ENCODE measurements around the gene BRPF3. TPM values are rescaled to one million over a fixed set of nuclear protein-coding genes. Genes with fewer than 3 reads are reported as not detected.

The BRPF3 gene
- total RNA-seq, 1 donor from 2014 or later: 32.0 TPM

DNA sequence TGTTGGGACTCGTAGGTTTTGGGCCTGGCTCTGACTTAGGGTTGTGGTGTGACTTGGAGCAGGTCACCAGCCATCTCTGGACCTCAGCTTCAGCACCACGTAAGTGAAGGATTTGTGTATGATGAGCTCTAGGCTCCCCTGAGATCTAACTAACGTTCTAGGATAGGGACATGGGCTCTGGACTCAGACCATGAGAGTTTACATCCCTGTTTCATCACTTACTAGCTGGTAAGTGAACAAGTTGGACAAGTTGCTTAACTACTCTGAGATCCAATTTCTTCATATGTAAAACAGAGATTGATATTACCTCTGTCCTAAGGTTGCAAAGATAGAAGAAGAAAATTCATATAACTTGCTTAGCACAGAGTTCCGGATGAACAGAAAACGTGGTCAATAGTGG lies 53.0 kb downstream of the BRPF3 start:
- Mint-ChIP-seq H3K9me3 (ENCODE audit: unreplicated experiment) (no peaks in the 10 kb centered on the region), H3K4me3 (ENCODE audit: unreplicated experiment) (no peak overlapping the region), H3K36me3 (ENCODE audit: low read depth, unreplicated experiment) (no peaks in the 10 kb centered on the region), H3K27ac (ENCODE audit: unreplicated experiment) (peak overlapping the region; percentile 69), H3K4me1 (ENCODE audit: low read depth, unreplicated experiment) (peaks cover 3% of the 10 kb centered on the region), H3K27me3 (ENCODE audit: low read depth, unreplicated experiment) (peaks cover 4% of the 10 kb centered on the region)
- Histone ChIP-seq H3K79me2 (ENCODE audit: insufficient read depth, low read length) (no peaks in the 10 kb centered on the region), H3K4me3 (ENCODE audit: insufficient read depth, low read depth, low read length) (no peak overlapping the region), H4K20me1 (ENCODE audit: insufficient read depth, low read length) (no peaks in the 10 kb centered on the region), H3K4me2 (ENCODE audit: low read length) (no peak overlapping the region), H3K9me3 (ENCODE audit: insufficient read depth, low read depth, low read length) (no peaks in the 10 kb centered on the region), H3K36me3 (ENCODE audit: insufficient read depth, low read length) (no peaks in the 10 kb centered on the region), H3K27me3 (ENCODE audit: insufficient read depth, low read length) (no peaks in the 10 kb centered on the region), H3K4me1 (ENCODE audit: insufficient read depth, low read length) (peaks cover 6% of the 10 kb centered on the region), H2AFZ (ENCODE audit: low read depth, low read length) (no peak overlapping the region), H3K9ac (ENCODE audit: low read length) (no peak overlapping the region), H3K27ac (ENCODE audit: low read depth, low read length) (no peak overlapping the region)
- TF ChIP-seq CTCF (IDR thresholded peaks at IDR 0.05; ENCODE audit: insufficient read depth, low read depth, low read length) (no peak), EZH2 (IDR thresholded peaks at IDR 0.05; ENCODE audit: insufficient read depth, low read length) (no peak)
- FAIRE-seq (no peak), DNase-seq (ENCODE audit: low read depth) (no peak)

DNA sequence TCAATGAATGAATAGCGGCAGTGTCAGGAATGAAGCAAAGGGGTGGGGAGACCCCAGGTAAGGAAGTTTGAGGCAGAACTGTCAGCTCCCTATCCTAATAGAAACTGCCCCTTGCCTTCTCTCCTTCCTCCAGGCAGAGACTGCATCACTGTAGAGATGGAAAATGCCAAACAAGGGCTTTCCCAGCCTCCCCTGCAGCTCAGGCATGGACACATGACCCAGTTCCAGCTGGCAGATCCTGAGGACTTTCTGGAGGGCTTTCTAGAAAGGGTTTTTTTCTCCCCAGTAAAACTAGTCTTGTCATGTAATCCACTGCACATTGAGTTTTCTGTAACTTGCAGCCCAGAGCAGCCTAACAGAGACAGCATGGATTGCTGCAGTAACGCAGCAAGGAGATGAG lies 55.5 kb downstream of the BRPF3 start:
- no peak for TF ChIP-seq CTCF (IDR thresholded peaks at IDR 0.05; ENCODE audit: insufficient read depth, low read depth, low read length)
- TF ChIP-seq EZH2 (IDR thresholded peaks at IDR 0.05; ENCODE audit: insufficient read depth, low read length): no peak
- no peaks in the 10 kb centered on the region for H3K9me3 Mint-ChIP-seq (ENCODE audit: unreplicated experiment)
- no peak overlapping the region for H3K27ac Mint-ChIP-seq (ENCODE audit: unreplicated experiment)
- H3K79me2 ChIP-seq (ENCODE audit: insufficient read depth, low read length): no peaks in the 10 kb centered on the region
- FAIRE-seq (no peak), DNase-seq (ENCODE audit: low read depth) (no peak)
- peaks cover 2% of the 10 kb centered on the region for H3K27me3 Mint-ChIP-seq (ENCODE audit: low read depth, unreplicated experiment)
- H3K4me1 ChIP-seq (ENCODE audit: insufficient read depth, low read length): peaks cover 6% of the 10 kb centered on the region
- no peaks in the 10 kb centered on the region for H4K20me1 ChIP-seq (ENCODE audit: insufficient read depth, low read length)
- H3K4me1 Mint-ChIP-seq (ENCODE audit: low read depth, unreplicated experiment): no peaks in the 10 kb centered on the region
- H3K9ac ChIP-seq (ENCODE audit: low read length): no peak overlapping the region
- H3K36me3 ChIP-seq (ENCODE audit: insufficient read depth, low read length): no peaks in the 10 kb centered on the region
- no peak overlapping the region for H3K27ac ChIP-seq (ENCODE audit: low read depth, low read length)
- H3K4me2 ChIP-seq (ENCODE audit: low read length): no peak overlapping the region
- no peak overlapping the region for H2AFZ ChIP-seq (ENCODE audit: low read depth, low read length)
- H3K9me3 ChIP-seq (ENCODE audit: insufficient read depth, low read depth, low read length): no peaks in the 10 kb centered on the region
- H3K27me3 ChIP-seq (ENCODE audit: insufficient read depth, low read length): no peaks in the 10 kb centered on the region
- H3K4me3 ChIP-seq (ENCODE audit: insufficient read depth, low read depth, low read length): no peak overlapping the region
- no peak overlapping the region for H3K4me3 Mint-ChIP-seq (ENCODE audit: unreplicated experiment)
- H3K36me3 Mint-ChIP-seq (ENCODE audit: low read depth, unreplicated experiment): no peaks in the 10 kb centered on the region

DNA sequence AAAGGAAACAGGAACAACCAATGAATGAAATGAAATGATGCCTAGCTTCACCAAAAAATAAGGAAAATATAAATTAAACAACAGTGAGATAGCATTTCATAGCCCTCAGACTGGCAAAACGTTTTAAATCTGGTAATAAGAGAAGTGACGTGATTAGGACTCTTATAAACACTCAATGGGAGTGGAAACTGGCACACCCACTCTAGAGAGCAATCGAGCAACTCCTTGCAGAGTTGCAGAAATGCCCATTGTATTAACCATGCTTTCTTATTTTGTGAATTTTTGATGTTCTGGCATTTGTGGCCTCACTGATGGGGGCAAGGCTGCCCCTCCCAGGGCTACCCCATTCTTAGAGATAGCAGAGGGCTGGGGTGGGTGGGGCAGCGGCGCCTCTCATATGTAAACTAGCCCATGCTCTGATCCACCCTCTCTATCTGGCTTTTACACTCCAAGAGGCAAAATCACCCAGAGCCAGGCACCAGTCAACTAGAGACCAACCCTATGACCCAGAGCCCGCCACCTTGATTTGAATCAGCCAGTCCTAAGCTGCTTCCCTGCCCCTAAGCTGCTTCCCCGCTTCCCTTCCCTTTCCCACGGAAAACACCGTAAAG lies 67.0 kb downstream of the BRPF3 start:
- no peak for DNase-seq (ENCODE audit: low read depth)
- H3K36me3 Mint-ChIP-seq (ENCODE audit: low read depth, unreplicated experiment): no peaks in the 10 kb centered on the region
- no peaks in the 10 kb centered on the region for H3K36me3 ChIP-seq (ENCODE audit: insufficient read depth, low read length)
- TF ChIP-seq EZH2 (IDR thresholded peaks at IDR 0.05; ENCODE audit: insufficient read depth, low read length) (no peak), CTCF (IDR thresholded peaks at IDR 0.05; ENCODE audit: insufficient read depth, low read depth, low read length) (no peak)
- H4K20me1 ChIP-seq (ENCODE audit: insufficient read depth, low read length): no peaks in the 10 kb centered on the region
- H2AFZ ChIP-seq (ENCODE audit: low read depth, low read length): no peak overlapping the region
- H3K27ac Mint-ChIP-seq (ENCODE audit: unreplicated experiment): no peak overlapping the region
- H3K27me3 ChIP-seq (ENCODE audit: insufficient read depth, low read length): peaks cover 25% of the 10 kb centered on the region
- H3K27me3 Mint-ChIP-seq (ENCODE audit: low read depth, unreplicated experiment): peaks cover 18% of the 10 kb centered on the region
- no peak overlapping the region for H3K9ac ChIP-seq (ENCODE audit: low read length)
- H3K4me3 Mint-ChIP-seq (ENCODE audit: unreplicated experiment): no peak overlapping the region
- H3K4me1 ChIP-seq (ENCODE audit: insufficient read depth, low read length): no peaks in the 10 kb centered on the region
- H3K9me3 ChIP-seq (ENCODE audit: insufficient read depth, low read depth, low read length): no peaks in the 10 kb centered on the region
- no peak overlapping the region for H3K27ac ChIP-seq (ENCODE audit: low read depth, low read length)
- H3K79me2 ChIP-seq (ENCODE audit: insufficient read depth, low read length): no peaks in the 10 kb centered on the region
- H3K9me3 Mint-ChIP-seq (ENCODE audit: unreplicated experiment): peaks cover 10% of the 10 kb centered on the region
- peaks cover 13% of the 10 kb centered on the region for H3K4me1 Mint-ChIP-seq (ENCODE audit: low read depth, unreplicated experiment)
- no peak for FAIRE-seq
- no peak overlapping the region for H3K4me2 ChIP-seq (ENCODE audit: low read length)
- no peak overlapping the region for H3K4me3 ChIP-seq (ENCODE audit: insufficient read depth, low read depth, low read length)

Measured in astrocyte (in vitro differentiated cells and primary cell).